Stimulated activated CD8-positive, alpha-beta memory T cell treated with anti-CD3 and anti-CD28 coated beads, Interleukin-2, amount 100 ng/mL, for 48 hours (primary cell): Measurements from ENCODE around the gene CRBN.

ENCODE experiments used
- DNase-seq, 2 donors: peaks; one replicate each; pipeline ENCODE4 v3.0.0-alpha.2; 2020; ENCODE audit warnings: low read depth in 2 of 2

The CRBN gene

GRCh38 chr3:3110299-3110630 is 69.2 kb downstream of the CRBN start, which contains the start of gene IL5RA:
TSS of gene IL5RA (minus strand) at chr3:3110374. CDS start at chr3:3104984, 5,390 bp downstream.
- no peak for DNase-seq

DNA sequence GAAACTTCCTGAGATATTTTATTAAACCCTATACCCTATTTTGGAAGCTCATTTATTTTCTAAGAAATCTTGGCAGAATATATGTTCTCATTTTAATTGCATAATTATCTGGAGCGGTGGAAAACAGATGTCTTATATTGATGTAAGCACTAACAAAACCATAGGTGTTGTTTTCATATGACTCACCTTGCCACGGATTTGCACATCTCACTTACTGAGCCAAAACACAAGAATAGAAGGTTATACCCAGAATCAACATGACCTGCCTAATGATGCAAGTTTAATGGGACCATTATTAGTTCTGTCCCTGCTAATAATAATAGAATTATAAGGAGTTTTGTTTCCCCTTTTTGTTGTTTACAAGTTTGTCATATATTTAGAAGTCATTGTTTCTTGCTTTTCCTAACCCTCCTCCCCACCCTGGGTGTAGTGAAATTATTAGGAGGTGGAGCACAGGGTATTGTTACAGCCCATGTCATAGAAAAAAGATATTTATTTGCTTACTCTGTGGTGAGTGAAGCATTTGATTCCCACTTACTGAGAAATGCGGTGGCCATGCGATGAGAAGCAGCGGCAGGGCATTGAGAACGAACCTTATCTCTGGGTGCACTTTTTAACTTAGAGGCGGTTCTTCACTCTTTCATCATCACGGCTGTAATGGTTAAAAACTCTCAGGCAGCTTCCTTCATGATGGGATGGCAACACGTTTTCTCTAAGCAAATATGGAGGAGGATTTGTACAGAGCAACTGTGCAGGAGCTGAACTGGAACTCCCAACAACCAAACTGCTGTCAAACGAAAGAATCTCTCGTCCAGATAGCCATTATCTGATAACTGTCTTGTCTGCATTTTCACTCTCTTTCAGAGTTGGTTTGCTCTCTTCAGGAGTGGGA is 69.8 kb downstream of the CRBN start:
- DNase-seq, result no peak

GRCh38 chr3:3107858-3108257 is 71.6 kb downstream of the CRBN start:
- DNase-seq, result no peak

GRCh38 chr3:3107181-3107580 is 72.3 kb downstream of the CRBN start:
- no peak for DNase-seq

GRCh38 chr3:3105815-3106214 is 73.7 kb downstream of the CRBN start:
- DNase-seq, result no peak

- no peak for DNase-seq
These were observed 74.2 kb downstream of the CRBN start for GRCh38 chr3:3105246-3105645.

GRCh38 chr3:3102751-3103150 is 76.7 kb downstream of the CRBN start:
- DNase-seq, result no peak

DNA sequence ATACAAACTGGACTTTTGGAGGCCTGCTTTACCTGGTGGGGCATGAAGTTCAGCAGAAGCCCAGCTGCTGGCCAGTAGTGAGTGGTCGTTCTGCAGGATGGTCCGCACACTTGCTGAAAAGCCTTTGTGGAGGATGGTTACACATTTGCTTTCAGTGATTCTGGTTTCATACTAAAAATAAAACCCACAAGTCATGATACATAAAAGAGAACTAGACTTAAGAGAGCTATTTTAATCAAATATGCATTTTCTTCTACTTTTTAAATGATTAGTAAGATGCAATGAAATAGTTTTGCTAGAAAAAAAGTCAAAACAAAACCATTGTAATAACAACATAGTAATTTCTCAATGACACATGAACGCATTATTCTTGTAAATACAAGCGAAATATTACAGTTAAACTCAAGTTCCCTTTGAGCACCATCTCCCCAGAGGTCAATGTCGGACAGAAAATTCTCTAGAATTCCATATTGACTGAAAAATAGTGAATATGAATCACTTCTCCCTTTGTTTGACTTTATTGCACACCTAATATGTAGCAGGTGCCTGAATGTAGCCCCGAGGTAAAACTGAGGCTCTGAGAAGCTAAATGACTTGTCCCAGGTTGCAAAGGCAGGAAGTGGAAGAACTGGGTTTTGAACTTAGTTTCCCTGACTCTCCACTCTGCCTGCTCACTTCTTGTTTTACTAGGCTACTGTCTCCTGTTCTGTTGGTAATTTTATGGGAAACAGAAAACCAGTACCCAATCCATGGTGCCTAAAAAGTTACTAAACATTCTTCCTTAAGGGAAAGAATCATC is 77.6 kb downstream of the CRBN start:
- no peak for DNase-seq
